GM18520 (cell line): ENCODE data around the gene SURF2.

ENCODE experiments used
- ATAC-seq: cut with Tn5 transposase; IDR thresholded peaks from one replicate; pipeline ENCODE4 v1.9.1; 2021; ENCODE audit not compliant: unreplicated experiment

The SURF2 gene

DNA sequence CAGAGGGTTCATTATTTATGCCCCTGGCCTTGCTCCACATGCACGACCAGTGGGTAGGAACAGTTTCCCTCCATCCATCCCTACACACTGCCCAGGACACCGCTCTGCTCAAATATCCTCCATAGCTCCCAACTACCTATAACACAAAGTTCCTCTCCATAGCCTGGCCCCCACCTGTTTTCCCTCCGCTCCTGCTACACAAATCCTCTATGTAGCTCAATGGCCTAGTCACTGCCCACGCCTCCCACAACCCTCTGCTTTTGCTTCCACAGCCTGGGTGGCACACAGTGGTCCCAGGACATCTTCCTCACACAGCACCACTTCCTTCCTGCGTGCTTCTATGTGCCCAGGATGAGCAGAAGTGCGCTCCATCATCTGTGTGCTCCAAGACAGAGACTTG lies 41.0 kb downstream of the SURF2 start:
- no peak for ATAC-seq

DNA sequence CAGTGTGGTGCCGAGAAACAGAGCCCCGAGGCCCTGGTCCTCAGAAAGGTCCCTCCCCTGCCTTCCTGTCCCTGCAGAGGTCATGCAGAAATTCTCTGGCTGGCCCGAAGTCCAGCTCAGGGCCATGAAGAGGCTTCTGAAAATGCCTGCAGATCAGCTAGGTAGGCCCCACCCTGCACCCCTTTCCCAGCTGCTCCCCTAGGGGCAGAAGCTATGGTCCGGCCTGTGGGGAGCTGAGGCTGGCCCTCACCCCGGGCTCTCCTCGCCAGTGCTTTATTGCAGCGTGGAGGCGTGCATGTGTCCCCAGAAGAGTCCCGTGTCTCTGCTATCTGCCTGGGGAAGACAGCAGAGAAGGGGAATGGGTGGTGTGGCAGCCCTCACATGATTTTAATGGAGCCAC lies 41.5 kb downstream of the SURF2 start:
- ATAC-seq: no peak

DNA sequence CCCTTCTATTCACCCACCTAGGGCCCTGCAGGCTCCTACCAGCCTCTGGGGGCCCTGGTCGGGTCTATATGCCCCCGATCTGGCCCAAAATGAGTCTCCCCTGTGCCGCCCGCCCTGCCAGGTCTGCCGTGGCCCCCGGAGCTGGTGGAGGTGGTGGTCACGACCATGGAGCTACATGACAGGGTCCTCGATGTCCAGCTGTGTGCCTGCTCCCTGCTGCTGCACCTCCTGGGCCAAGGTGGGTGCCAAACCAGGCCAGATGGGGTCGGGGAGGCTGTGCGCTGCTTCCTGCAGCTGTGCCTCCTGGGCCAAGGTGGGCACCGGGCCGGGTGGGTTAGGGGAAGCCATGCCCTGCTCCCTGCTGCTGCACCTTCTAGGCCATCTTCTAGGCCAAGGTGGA lies 43.9 kb downstream of the SURF2 start:
- ATAC-seq: no peak

DNA sequence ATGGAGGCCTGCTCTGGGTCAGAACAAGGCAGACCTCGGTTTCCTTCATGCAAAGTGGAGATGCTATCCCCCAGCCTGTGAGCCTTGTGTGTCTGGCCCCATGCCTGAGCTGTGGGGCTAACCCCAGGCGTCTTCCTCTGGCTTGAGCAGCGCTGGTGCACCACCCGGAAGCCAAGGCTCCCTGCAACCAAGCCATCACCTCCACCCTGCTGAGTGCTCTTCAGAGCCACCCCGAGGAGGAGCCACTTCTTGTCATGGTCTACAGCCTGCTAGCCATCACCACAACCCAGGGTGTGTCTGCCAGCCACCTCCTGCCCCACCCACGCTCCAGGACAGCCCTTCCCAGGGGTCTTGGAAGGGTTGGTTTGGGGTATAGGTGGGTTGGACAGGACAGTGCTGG lies 45.2 kb downstream of the SURF2 start:
- ATAC-seq: no peak

DNA sequence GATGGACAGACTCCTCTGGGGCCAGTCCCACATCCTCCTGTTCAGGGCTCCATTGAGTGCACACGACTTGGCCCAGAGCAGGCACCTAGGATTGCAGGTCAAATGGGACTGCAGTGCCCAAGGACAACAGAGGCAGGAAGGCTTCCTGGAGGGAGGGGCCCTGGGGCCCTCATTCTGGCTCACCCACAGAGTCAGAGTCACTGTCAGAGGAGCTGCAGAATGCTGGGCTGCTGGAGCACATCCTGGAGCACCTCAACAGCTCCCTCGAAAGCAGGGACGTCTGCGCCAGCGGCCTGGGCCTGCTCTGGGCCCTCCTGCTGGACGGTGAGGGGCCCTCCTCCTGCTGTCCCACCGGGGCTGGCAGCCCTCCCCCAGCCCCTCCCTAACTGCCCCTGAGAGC lies 46.3 kb downstream of the SURF2 start:
- ATAC-seq: no peak

DNA sequence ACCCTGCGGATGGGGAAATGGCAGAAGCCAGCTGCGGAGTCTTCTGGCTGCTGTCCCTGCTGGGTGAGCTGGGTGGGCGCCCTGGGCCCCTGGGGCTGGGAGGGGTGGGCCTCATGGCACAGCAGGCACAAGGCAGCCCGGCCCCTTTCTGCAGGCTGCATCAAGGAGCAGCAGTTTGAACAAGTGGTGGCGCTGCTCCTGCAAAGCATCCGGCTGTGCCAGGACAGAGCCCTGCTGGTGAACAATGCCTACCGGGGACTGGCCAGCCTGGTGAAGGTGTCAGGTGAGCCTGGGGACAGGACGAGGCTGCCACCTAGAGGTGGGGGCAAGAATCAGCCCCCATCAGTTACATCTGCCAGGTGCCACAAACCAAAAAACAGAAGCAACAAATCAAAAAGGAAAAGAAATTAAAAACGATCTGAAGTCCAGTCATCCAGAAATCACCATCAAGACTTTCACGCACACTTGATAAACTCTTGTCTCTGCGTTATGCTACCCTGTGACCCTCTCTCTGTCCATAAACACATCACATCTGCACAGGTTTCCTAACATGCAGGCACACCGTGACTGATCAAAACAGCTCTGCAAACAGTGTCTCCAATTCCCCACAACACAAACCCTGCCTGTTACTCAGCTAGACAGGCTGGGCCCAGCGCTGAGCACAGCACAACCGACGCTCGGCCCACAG lies 47.6 kb downstream of the SURF2 start:
- ATAC-seq: no peak

DNA sequence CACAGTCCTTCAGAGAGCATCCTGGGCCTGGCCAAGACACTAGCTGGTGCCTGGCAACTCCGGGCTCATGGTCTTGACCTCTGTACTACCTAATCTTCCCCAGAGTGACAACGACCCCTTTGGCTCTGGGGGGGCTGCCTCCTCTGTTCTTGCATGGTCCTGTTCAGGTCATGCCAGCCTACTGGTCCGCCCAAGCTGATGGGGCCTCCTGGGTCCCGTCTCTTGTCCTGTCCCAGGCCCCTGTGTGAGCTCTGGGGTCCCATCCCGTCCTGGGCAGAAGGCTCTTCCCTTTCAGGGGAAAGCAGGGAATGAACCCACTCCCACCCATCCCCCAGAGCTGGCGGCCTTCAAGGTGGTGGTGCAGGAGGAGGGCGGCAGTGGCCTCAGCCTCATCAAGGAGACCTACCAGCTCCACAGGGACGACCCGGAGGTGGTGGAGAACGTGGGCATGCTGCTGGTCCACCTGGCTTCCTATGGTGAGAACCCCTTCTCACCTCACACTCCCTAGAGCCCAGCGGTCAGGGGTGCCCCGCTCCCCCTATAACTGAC lies 48.2 kb downstream of the SURF2 start:
- no peak for ATAC-seq

DNA sequence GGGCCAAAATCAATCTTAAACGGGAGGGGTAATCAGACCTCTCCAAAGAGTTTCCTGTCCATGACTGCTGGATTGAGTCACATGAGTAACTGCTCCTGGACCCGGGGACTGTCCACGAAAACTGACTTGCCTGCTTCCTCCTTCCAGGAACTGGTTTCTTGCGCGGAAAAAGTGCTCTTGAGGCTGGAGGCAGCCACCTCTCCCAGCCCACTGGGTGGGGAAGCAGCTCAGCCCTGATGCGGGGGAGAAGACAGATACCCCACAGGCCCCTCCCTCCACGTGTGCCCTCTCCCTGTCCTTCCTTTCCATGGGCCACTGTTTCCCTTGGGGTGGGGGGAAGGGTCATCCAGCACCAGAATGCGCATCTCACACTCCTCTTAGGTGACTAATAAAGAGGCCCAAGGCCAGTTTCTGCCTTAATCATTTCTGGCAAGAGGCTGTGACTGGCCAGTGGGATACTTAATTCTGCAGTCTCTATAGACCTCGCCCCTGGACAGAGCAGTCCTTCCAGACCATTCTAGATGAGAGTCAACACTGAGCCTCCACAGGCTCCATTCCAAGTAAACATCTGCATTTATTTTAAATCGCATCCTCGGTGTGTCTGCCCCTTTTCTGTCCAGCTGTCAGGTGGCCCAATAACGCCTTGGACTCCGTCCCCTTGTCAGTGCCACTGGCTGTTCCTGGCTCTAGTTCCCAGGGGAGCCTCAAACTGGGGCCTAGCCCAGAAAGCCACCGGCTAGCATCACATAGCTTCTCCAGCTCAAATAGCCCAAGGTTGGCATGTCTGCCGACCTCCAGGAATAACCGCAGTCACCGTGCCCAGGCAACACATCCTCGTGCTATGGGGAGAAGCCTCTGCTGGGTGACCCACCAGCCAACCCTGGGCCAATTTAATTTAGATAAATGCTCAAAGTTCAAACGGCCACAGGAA lies 49.4 kb downstream of the SURF2 start:
- ATAC-seq: no peak

DNA sequence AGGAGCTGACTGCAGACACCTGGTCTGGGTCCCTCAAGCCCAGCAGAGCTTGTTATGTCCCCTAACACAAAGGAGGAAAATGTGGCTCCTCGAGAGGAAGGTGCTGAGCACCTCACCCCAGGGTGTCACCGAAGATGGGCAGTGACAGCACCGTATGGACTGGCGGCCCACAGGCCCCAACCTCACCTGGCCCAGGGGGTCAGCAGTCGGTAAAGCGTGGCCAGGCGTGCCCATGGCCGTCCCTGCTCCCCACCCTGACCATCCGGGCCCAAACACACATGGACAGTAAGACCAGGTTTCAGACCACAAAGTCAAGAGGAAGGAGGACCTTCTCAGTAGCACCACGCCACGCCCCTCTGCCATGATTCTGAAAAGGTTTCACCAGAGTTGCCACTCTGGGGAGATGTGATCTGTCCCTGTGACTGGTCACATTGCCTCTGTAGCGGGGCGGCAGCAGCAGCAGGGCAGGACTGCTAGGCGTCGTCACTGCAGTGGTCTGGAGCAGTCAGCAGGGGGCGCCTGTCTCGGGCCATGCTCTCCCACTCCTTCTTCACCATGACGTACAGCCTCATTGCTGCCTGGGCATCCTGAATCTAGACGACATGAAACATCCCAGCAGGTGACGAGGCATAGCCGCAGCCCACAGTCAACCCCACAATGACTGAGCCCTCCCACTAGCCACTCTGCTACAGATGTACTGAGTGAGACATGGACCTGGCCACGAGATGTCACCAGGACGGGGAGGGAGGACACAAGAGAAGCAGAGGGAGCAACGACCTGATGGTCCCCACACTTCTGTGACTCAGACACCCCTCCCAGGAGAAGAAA lies 50.3 kb downstream of the SURF2 start:
- peak; percentile 43 for ATAC-seq

DNA sequence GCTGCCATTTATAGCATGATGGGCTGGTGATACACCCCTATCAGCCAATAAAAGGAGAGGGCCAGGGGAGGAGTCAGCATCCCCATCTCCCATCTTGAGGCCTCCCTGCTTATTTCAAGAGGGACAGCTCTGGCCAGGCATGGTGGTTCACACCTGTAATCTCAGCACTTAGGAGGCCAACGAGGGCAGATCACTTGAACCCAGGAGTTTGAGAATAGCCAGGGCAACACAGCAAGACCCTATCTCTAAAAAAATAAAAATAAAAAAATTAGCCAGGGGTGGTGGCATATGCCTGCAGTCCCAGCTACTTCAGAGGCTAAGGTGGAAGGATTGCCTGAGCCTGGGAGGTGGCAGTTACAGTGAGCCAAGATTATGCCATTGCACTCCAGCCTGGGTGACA lies 51.7 kb downstream of the SURF2 start:
- no peak for ATAC-seq
